HG02840 (cell line): ENCODE results near the gene GDI1.

Experiments
- ATAC-seq: cut with Tn5 transposase; IDR thresholded peaks from one replicate; pipeline ENCODE4 v1.9.1; 2021; ENCODE audit warnings: mild to moderate bottlenecking, moderate library complexity, moderate number of reproducible peaks; ENCODE audit not compliant: unreplicated experiment, low FRiP score

GDI1 gene

DNA sequence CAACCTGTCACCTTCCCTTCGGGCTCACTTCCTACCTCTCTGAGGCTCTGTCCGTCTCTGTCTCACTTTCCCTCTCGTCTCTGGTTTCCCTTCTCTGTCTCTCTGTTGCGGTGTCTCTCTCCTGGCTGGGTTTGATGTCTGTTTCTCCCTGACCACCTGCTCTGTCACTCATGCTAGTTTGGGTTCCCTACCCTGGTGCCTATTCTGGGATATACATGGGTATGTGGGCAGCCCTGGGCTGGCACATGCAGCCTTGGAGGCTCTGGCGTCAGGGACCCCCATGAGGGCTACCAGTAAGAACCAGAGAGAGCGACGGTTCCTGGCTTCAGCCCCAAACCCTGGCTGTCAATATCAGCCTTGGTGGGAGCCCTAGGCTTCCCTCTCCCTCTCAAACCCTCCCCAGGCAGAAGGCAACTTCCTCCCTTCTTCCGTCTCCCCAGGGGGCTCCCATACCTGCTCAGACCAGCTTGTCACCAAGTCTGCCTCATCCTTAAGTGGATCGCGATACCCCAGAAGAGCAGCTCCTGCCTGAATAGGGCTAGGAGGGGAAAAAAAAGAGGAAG lies 28.2 kb upstream of the GDI1 start:
- ATAC-seq: no peak

DNA sequence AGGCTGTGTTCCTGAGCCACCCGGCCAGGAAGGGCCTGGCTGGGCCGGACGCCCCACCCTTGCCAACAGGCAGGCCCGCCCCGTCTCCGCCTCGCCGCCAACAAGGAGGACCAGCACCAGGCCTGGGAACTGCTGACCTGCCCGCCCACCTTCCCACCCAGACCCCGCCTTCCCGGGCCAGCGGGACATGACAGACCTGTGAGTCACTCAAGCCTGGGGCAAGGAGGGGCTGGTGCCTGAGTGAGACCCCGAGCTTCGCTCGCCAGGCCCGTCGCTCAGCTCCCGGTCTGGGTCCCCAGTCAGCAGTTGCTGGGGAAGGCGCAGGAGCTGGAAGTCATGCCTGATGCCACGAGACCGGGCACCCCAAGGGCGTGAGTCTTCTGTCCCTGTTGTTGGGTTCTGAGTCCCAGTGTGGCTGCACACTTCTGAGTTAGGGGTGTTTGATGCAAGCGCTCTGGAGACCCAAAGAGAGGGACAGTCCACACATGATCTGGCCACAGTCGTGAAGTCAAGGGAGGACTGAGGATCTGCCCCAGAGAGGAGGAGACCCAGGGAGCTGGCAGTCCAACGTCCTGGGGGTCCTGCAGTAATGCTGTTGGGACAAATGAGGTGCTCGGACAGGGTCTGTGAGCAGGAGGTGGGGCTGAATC lies 27.6 kb upstream of the GDI1 start, which contains the start of gene DNASE1L1:
DNASE1L1 (minus strand) TSS at position 33 of the 650 bp plus-strand sequence. CDS start 3,686 bp downstream, outside the sequence.
- no peak for ATAC-seq

DNA sequence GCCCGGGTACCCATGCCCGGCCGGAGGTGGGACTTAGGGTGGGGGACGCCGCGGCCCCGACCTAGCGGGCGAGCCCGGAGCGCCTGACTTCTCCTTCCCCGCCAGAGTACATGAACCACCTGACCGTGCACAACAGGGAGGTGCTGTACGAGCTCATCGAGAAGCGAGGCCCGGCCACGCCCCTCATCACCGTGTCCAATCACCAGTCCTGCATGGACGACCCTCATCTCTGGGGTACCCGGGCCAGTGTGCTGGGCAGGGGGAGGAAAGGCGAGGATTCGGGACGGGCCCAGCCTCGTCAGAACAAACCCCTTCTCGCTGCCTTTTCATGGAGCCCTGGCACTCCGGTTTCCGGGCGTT lies 25.0 kb upstream of the GDI1 start:
- ATAC-seq: no peak

DNA sequence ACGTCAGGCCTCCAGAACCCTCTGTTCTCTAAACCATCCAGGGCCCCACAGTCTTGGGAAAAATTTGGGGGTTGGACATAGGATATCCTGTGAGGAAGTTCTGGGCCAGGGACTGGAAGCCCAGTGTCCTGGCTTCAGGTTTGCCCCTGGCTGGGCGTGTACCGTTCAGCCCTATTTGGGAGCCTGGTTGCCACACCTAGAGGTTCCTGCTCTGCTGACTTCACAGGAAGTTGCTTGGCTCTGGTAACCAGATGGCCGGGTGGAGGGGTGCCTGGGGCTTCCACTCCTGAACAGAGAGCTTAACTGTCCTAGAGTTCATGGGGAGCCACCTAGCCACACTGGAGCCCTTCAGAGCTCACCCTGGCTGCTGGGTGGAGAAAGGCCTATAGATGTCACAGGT lies 24.5 kb upstream of the GDI1 start:
- no peak for ATAC-seq

DNA sequence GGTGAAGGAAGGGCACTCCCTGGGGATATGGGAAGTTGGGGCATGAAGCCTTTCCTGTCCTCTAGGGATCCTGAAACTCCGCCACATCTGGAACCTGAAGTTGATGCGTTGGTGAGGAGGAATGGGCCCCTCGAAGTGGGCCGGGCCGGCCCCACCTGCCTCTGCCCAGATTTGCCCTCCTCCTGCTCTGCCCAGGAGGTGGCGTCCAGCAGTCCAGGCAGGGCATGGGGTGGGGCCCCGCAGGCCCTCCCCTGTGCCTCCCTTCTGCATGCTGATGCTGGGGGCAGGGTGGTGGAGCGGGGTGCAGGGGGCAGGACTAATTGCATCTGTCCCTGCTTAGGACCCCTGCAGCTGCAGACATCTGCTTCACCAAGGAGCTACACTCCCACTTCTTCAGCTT lies 23.8 kb upstream of the GDI1 start:
- no peak for ATAC-seq

DNA sequence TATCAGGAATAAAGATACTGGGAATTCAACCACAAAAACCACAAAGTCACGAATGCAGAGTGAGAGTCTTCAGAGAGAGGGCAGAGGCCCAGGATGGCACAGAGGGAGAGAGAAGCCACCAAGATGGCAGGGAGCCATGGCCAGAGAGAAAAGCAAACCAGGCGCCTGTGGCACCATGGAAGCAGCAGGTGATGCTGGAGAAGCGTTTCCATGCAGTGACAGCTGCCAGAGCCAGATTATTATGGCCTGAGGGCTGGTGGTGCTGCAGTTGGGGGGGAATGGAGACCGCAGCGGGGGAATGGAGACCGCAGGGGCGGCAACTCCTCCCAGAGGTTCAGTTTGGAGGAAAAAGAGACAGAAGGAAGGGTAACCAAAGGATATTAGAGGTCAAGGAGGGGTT lies 19.8 kb upstream of the GDI1 start:
- no peak for ATAC-seq

DNA sequence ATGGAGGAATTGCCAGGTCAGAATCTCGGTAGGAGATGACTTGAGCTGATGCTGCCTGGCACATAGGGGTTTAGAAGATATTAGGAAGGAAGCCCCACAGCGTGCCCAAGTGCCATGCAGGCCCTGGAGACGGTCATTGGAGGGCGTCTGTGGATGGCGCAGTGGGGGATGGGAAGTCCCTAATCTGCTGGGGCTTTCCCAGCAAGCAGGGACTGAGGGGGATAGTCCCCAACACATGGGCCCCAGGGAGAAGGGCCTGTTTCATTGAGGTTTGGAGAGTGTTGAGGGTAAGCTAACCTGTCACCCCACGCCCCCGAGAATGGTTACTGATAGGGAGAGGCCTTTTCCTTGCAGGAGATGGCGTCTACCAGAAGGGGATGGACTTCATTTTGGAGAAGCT lies 17.8 kb upstream of the GDI1 start:
- ATAC-seq: no peak

DNA sequence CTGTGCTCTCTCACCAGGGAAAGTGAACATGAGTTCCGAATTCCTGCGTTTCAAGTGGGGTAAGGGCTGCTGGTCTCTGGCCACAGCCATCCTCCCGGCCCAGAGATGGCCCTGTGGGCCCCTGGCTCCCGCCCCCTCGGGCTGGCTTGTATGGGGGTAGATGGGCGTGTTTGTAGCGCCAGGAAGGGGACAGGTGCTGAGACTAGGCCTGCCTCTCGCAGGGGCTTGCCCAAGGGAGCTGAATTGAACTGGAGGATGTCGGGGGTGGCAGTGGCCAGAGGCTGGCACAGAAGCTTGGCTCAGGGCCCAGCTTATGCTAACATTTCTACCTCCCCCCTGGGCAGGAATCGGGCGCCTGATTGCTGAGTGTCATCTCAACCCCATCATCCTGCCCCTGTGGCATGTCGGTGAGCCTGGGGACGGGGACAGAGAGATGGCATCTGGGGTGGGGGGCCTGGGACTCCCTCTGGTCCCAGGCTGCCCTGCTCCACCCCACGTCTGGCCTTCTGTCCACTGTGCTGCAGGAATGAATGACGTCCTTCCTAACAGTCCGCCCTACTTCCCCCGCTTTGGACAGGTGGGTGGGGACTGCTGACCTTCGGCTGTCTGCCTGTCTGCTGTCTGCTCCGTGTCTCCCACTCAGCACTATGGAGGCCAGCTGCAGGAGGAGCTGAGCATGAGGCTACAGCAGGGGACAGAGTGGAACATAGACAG lies 17.1 kb upstream of the GDI1 start:
- no peak for ATAC-seq

DNA sequence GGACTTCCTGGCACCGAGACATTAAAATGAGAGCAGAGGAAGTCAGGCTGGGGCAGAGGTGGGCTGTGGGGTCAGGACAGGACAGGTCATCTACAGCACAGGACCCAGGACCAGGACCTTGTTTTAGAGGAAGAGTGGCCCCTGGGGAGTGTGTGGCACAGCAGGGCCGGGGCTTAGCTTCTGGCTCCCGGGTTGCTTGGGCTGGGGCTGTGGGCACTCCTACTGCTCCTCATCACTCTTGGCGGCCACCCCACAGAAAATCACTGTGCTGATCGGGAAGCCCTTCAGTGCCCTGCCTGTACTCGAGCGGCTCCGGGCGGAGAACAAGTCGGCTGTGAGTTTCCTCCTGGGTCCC lies 16.6 kb upstream of the GDI1 start:
- ATAC-seq: no peak

DNA sequence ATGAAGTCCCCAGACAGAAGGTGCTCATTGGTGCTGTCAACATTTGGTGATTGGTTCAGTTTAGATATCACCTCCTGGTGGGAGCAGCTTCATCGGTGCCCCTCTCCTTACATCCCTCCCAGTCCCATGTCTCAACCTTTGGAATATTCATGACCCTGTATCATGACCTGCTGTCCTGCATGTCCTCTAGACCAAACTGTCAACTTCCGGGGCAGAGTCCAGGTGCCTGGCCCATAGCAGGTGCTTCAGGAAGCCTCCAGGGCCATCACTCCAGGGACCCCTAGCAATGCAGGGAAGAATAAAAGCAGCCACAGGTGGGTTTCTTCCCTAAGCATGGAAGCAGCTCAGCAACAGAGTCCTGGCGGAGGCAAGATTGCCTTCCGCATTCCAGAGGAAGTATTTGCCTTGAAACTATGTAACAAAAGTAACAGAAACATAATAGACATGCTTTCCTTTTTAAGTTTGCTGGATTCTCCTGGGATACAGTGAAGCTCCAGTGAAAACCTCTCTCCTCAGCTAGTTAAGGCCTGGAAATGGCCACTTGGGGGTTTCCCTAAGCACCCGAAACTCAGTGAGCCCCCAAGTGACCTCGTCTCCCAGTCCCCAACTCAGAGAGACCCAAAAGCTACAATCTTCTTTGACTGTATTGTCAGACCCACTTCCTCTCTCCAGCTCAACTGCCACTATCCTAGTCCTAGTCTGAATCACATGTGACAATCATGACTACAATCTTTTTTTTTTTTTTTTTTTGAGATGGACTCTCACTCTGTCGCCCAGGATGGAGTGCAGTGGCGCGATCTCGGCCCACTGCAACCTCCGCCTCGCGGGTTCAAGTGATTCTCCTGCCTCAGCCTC lies 9.8 kb upstream of the GDI1 start:
- ATAC-seq: no peak

DNA sequence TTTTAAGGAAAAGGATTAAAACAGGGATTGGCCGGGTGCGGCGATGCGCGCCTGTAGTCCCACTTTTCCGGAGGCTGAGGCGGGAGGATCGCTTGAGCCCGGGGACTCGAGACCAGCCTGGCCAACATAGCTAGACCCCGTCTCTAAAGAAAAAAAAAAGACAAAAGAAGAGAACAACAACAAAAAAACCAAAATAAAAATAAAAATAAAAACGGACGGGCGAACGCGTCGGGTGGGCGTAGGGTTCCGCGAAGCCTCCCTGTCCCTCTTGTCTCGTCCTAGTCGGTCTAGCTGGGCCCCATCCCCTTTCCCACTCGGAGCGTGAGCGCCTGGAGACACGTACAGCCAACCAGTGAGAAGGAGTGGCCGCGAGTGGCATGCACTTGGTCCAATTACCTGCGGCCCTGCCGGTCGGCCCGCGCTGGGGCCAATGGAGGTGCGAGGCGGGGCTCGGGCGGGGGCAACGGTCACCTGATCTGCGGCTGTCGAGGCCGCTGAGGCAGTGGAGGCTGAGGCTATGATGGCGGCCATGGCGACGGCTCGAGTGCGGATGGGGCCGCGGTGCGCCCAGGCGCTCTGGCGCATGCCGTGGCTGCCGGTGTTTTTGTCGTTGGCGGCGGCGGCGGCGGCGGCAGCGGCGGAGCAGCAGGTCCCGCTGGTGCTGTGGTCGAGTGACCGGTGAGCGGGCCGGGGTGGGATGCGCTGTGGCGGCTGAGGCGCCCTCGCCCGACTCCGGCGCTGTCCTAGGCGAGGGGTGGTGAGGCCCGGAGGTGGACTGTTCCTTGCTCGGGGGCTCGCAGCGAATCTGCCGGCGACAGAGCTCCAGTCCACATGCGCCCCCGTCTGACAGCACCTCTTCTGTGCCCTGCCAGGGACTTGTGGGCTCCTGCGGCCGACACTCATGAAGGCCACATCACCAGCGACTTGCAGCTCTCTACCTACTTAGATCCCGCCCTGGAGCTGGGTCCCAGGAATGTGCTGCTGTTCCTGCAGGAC lies 8.5 kb upstream of the GDI1 start, which contains the start of gene ATP6AP1:
ATP6AP1 (plus strand) TSS at position 502 of the 996 bp plus-strand sequence; CDS start at position 518, 16 bp downstream.
- ATAC-seq: peak; percentile 90

DNA sequence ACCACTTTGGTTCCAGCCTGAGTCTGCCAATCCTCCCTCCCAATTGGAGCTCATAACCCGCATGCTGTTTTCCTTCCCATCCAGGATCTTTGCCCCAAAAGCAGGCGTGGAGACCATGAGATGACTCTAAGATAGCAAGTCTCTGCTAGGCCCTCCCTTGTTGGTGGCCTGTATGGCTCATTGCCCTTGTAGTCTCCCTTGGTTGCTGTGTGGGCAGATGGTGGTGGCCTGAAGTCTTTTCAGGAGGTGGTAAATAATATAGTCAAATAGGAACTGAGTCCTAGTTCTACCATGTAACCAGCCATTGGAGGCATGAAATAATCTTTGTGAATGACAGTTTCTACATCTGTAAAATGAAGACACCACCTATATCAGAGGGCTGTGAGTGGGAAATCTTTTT lies 7.2 kb upstream of the GDI1 start:
- ATAC-seq: no peak

DNA sequence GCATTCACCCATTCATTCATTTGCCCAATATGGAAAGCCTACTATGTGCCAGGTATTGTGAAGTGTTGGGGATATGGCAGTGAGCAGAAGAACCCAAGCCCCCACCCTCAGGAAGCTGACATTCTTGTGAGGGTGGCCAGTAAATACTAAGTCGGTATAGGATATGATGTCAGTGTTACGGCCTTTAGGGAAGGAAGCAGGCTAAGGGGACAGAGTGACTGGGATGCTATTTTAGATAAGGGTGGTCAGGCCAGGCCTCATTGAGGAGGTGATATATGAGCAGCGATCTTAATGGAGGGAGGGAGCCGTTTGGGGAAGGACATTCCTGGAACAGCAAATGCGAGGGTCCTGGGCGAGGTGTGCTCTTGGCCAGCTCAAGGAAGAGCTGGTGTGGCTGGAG lies 6.5 kb upstream of the GDI1 start:
- ATAC-seq: no peak

DNA sequence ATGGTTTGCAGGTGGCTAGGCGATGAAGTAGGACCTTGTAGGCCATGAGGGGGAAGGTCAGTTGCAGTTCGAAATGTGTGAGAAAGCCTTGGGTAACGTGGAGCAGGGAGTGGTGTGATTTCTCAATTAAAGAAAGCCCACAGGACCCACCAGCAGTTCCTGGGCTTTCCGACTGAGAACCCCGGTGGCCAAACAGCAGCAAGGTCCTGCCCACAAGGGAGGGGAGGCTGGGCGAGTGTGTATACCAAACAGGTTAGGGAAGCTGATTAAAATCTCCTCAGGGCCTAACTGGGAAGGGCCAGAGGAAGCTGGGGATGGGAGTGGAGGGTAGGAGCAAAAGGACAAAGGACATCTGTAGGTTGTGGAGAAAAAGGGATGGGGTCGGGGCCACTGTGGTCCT lies 6.0 kb upstream of the GDI1 start:
- ATAC-seq: no peak

DNA sequence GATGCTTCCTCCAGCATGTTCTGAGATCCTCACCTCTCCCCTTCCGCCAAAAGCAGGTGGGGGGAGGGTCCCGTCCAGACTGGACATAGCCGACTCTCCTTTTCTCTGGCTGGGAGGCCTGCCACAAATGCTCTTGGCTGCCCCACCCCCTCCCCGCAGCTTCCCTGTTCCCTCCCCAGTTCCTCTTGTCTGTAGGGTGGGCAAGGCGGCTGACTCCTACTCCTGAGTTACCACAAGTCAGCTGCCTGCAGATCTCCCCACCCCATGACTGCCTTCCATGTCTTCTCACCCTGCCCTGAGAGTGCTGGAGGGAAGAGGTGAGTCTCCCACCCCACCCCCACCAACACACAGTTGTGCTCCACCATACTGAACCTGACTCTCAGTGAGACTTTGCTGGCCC lies 5.6 kb upstream of the GDI1 start:
- no peak for ATAC-seq

DNA sequence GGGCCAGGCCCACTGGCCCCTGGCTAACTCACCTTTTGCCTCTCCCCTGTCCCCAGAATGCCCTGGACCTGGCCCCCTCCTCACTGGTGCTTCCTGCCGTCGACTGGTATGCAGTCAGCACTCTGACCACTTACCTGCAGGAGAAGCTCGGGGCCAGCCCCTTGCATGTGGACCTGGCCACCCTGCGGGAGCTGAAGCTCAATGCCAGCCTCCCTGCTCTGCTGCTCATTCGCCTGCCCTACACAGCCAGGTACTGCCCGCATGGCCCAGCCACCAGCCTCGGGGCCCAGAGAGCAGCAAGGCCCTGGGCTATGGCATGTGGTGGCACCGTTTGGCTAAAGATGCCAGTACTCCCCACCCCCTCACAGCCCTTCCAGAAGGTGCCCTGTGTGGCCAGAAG lies 4.7 kb upstream of the GDI1 start:
- ATAC-seq: no peak

DNA sequence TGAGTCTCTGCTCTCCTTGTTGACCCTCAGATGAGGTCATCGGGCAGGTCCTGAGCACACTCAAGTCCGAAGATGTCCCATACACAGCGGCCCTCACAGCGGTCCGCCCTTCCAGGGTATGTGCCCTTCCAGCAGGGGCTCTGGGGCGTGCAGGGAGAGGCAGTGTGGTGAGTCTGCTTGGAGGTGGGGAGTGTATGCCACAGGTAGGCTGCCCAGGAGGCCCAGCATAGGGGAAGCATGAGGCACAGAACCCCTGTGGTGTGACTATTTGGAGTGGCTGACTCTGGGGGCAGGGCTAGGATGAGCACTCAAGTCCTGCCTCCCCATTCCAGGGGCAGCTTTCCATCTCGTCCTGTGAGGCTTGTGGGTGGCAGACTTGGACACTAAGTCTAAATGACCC lies 3.3 kb upstream of the GDI1 start:
- ATAC-seq: no peak

DNA sequence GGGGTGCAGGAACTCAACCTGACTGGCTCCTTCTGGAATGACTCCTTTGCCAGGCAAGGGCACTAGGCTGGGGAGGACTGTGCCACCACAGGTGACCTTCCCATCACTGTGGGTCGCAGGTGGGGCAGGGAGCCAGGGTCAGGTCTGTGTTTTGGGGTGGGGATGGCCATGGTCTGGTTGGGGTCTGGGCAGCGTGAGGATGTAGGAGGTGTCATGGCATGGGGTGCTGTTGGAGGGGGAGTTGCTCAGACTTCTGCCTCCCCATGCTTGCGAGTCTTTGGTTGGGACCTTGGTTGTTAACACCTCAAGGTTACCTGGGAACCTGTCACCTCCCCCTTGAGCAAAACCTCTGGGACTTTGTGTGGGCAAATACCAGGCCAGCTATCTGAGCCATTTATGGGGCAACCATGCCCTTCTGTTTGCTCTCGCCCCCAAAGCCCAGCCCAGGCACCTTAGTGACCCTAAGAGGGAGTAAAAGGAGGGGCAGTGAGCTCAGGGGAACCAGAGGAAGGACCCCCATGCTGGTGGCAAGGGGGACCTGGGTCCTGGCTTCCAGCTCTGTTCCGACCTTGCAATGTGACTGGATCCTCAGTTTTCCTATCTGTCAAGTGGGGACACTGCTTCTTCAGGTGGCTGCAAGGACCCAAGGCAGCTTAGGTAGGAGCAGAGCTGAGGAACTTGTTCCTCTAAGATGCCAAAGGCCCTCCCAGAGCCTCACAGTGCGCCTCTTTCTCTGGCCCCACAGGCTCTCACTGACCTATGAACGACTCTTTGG lies 2.4 kb upstream of the GDI1 start:
- no peak for ATAC-seq

DNA sequence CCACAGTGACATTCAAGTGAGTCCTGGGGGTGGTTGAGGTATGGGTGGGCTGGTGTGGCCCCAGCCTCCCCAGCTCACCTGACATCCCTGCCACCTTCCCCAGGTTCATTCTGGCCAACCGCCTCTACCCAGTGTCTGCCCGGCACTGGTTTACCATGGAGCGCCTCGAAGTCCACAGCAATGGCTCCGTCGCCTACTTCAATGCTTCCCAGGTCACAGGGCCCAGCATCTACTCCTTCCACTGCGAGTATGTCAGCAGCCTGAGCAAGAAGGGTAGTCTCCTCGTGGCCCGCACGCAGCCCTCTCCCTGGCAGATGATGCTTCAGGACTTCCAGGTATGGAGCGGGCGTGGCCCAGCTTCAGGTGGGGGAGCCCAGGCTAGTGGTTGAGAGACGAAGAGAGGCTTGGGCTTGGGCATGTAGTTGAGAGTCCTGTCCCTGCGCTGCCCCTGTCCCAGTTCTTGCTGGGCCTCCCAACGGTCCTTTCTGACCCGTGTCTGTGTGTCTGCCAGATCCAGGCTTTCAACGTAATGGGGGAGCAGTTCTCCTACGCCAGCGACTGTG lies 1.7 kb upstream of the GDI1 start:
- no peak for ATAC-seq
